ENCODE data around the gene MAN2C1.

MAN2C1 gene

DNA sequence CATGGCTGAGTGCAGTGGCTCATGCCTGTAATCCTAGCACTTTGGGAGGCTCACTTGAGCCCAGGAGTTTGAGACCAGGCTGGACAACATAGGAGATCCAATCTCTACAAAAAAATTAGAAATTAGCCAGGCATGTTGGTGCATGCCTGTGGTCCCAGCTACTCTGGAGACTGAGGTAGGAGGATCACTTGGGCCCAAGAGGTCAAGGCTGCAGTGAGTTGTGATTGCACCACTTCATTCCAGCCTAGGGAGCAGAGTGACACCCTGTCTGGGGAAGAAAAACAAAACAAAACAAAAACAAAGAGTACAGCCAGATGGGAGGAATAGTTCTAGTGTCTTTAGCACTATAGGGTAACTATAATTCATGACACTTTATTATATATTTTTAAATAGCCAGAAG is 58.7 kb downstream of the MAN2C1 start:
- DNase-seq (ENCODE audit: low read depth), result no peak

DNA sequence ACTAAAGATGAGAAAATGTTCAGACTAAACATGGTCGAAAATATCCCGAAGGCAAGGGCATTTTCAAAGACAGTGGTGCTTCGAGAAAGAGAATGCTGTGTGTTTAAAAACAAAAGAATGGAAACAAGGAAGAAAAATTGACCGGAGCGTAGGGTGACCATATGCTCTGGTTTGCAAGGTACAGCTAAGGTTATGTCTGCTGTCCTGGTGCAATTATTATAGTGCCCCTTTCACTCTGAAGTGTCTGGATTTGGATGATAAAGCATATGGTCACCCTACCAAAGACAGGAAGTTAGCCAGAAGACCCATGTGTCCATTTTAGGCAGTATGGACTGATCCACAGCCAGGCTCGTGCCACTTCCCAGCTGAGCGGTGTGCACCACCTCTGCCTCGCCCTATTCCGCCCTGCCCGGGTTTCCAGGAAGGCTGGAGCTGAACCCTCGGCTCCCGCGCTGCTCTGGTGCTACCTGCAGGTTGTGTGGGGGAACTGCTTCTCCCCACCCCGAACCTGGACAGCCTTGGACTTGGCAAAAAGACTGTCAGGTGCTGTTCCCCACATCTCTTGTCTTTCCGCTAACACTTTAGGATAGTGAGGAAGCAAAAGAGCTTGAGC is 60.5 kb downstream of the MAN2C1 start:
- no peak for DNase-seq (ENCODE audit: low read depth)

DNA sequence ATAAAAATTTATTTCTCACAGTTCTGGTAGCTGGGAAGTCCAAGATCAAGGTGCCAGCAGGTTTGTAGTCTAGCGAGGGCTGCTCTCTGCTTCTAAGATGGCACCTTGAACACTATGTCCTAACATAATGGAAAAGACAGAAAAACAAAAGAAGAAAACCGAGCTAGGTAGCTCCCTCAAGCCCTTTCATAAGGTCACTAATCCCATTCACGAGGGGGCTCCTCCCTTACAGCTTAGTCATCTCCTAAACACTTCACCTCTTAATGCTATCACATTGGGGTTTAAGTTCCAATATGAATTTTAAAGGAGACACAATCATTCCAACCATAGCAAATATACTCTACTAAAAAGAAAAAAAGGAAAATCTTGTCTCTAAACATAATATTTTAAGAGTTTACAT is 62.2 kb downstream of the MAN2C1 start:
- no peak for DNase-seq (ENCODE audit: low read depth)
